ENCODE measurements around the gene TRIM68. TPM values are rescaled to one million over a fixed set of nuclear protein-coding genes. Genes with fewer than 3 reads are reported as not detected.

Gene TRIM68
- total and polyA plus RNA-seq, 8 donors, result 4.5 to 32.0 (median 12.1) TPM; not detected in 1

- TF ChIP-seq EP300 (IDR thresholded peaks at IDR 0.05) (no peak), POLR2AphosphoS5 (IDR thresholded peaks at IDR 0.05) (no peak), POLR2A (IDR thresholded peaks at IDR 0.05) (no peak), CTCF (IDR thresholded peaks at IDR 0.05) (no peak)
- Histone ChIP-seq H3K36me3 (peaks cover 31 to 53% (median 51%) of the 10 kb centered on the region in 4 donors), H3K4me3 (no peak overlapping the region), H3K27me3 (no peaks in the 10 kb centered on the region), H3K9me3 (no peaks in the 10 kb centered on the region), H3K27ac (no peak overlapping the region), H3K4me1 (peaks cover 18 to 32% (median 25%) of the 10 kb centered on the region in 4 donors)
- 74 to 95% (median 84%) methylated on average over 4 of the region's 4 CpGs for WGBS, 5 donors
- no peak for DNase-seq
- intact Hi-C loops (cut with DNase I; ENCODE audit: low total_unique reads), result no loop called here
Measured at GRCh38 chr11:4605057-4605456, 3.0 kb downstream of the TRIM68 start.

DNA sequence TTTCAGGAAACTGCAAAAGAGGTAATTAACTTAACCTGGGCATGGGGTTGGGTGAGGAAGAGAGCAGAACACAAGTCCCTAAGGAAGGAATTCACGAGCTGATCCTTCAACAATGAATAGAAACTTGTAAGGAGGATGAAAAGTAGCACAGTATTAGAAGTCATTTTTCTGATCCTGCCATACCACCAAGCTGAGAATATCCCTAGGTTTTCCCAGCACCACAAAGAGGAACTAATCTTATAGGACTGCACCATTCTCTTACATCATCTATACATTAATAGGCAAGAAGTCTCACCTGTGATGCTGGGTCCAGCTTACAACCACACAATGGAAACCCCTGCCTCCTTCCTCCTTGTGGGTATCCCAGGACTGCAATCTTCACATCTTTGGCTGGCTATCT lies 14.3 kb downstream of the TRIM68 start, which contains the start of gene OR52I1:
OR52I1 (plus strand) TSS at position 301 of the 400 bp plus-strand sequence; CDS start at position 301, 0 bp downstream.
- intact Hi-C loops (cut with DNase I; ENCODE audit: low total_unique reads), result no loop called here
- WGBS, 5 donors, result 71 to 89% (median 83%) methylated on average over 1 of the region's 1 CpG

DNA sequence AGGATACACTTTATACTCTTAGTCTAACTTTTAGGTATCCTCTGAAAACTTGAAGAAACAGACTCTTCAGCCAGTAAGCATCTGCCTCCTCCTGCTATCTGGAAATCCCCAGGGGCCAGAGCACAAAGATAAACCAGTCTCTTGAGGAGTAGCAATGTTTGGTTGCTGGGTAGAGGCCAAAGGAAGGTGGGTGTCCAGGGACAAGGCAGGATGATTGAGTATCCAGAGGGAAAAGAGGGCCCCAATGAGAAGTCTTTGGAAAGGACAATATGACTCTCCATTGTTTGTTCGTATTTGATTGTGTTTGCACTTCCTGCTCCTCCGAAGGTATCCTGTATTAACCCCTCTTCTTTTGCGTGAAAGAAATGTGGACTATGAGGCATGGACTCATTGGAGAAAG lies 19.0 kb downstream of the TRIM68 start:
- no peak overlapping the region for H3K27ac ChIP-seq
- no peaks in the 10 kb centered on the region for H3K36me3 ChIP-seq
- no peaks in the 10 kb centered on the region for H3K9me3 ChIP-seq
- 42 to 54% (median 46%) methylated on average over 3 of the region's 3 CpGs for WGBS, 5 donors
- no peak for TF ChIP-seq CTCF (IDR thresholded peaks at IDR 0.05)
- no peak for TF ChIP-seq POLR2A (IDR thresholded peaks at IDR 0.05)
- no peak for TF ChIP-seq EP300 (IDR thresholded peaks at IDR 0.05)
- TF ChIP-seq POLR2AphosphoS5 (IDR thresholded peaks at IDR 0.05), result no peak
- intact Hi-C loops (cut with DNase I; ENCODE audit: low total_unique reads), result no loop called here
- H3K4me1 ChIP-seq, result no peaks in the 10 kb centered on the region
- DNase-seq, result no peak
- H3K27me3 ChIP-seq, result peaks cover 0 to 4% (median 0%) of the 10 kb centered on the region in 3 donors
- H3K4me3 ChIP-seq, result no peak overlapping the region

More for the DNA sequence above, 14.3 kb downstream of the TRIM68 start, which contains the start of gene OR52I1:
- no peak within 1 kb of the TSS for H3K27ac ChIP-seq
- no peak within 1 kb of the TSS for H3K4me3 ChIP-seq
- TF ChIP-seq POLR2A (IDR thresholded peaks at IDR 0.05) (no peak), POLR2AphosphoS5 (IDR thresholded peaks at IDR 0.05) (no peak), EP300 (IDR thresholded peaks at IDR 0.05) (no peak), CTCF (IDR thresholded peaks at IDR 0.05) (no peak)
- H3K4me1 ChIP-seq, result no peaks in the 10 kb centered on the region
- H3K9me3 ChIP-seq, result no peaks in the 10 kb centered on the region
- peaks cover 0 to 36% (median 26%) of the 10 kb centered on the region in 4 donors for H3K36me3 ChIP-seq
- no peak for DNase-seq
- no peaks in the 10 kb centered on the region for H3K27me3 ChIP-seq

DNA sequence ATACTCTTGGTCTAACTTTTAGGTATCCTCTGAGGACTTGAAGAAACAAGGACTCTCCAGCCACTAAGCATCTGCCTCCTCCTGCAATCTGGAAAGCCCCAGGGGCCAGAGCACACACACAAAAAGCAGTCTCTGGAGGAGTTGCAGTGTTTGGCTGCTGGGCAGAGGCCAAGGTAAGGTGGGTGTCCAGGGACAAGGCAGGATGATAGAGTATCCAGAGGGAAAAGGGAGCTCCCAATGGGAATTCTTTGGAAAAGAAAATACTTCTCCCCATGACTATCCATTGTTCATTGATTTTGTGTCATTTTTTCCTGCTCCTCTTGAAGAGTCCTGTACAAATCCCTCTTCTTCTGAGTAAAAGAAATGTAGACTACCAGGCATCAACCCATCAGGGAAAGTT lies 26.6 kb downstream of the TRIM68 start, which contains the start of gene OR52I2:
OR52I2 (plus strand) TSS at position 301 of the 400 bp plus-strand sequence.
- peaks cover 0 to 4% (median 0%) of the 10 kb centered on the region in 3 donors for H3K27me3 ChIP-seq
- TF ChIP-seq CTCF (IDR thresholded peaks at IDR 0.05), result no peak
- TF ChIP-seq POLR2AphosphoS5 (IDR thresholded peaks at IDR 0.05), result no peak
- no peak for TF ChIP-seq EP300 (IDR thresholded peaks at IDR 0.05)
- TF ChIP-seq POLR2A (IDR thresholded peaks at IDR 0.05), result no peak
- H3K9me3 ChIP-seq, result no peaks in the 10 kb centered on the region
- no peak within 1 kb of the TSS for H3K4me3 ChIP-seq
- intact Hi-C loops (cut with DNase I; ENCODE audit: low total_unique reads), result no loop called here
- H3K27ac ChIP-seq, result no peak within 1 kb of the TSS
- DNase-seq, result no peak
- H3K36me3 ChIP-seq, result no peaks in the 10 kb centered on the region
- H3K4me1 ChIP-seq, result no peaks in the 10 kb centered on the region

Measured in stomach (tissue), 9 donors.